Measurements from ENCODE around the gene ARHGAP12. TPM values are rescaled to one million over a fixed set of nuclear protein-coding genes. Genes with fewer than 3 reads are reported as not detected.
A peak's percentile ranks its signal among the peaks of the same experiment; 100 is the strongest.
"Not testable (repeated sequence)": the region's sequence is repeated elsewhere in the genome, so short reads cannot be mapped to it uniquely, and the experiment has no call there.

ARHGAP12 gene
- total and polyA plus RNA-seq, 8 donors = 25.5 to 40.4 (median 37.3) TPM

GRCh38 chr10:31896968-31897384, 31.7 kb downstream of the ARHGAP12 start:
- Histone ChIP-seq H3K27ac (peak overlapping the region in 1 of 2 donors; percentile 4), H3K4me3 (no peak overlapping the region), H3K27me3 (no peaks in the 10 kb centered on the region), H3K9me3 (peaks cover 0 to 3% of the 10 kb centered on the region in 2 donors), H3K36me3 (no peaks in the 10 kb centered on the region), H3K4me1 (peaks cover 0 to 9% of the 10 kb centered on the region in 2 donors)
- no peak for DNase-seq
- TF ChIP-seq CTCF (IDR thresholded peaks at IDR 0.05) = no peak
- peak; percentile 79 for ATAC-seq
- intact Hi-C loops (cut with DNase I) = no loop called here

- intact Hi-C loops (cut with DNase I); H3K27me3 ChIP-seq; H3K36me3 ChIP-seq; DNase-seq; H3K4me1 ChIP-seq; H3K4me3 ChIP-seq; ATAC-seq; H3K27ac ChIP-seq; H3K9me3 ChIP-seq: not testable (repeated sequence)
Observed at GRCh38 chr10:31895722-31896121, 32.9 kb downstream of the ARHGAP12 start.

GRCh38 chr10:31888442-31888841, 40.2 kb downstream of the ARHGAP12 start:
- H3K27me3 ChIP-seq = no peaks in the 10 kb centered on the region
- ATAC-seq (no peak), DNase-seq (no peak)
- no peak for TF ChIP-seq CTCF (IDR thresholded peaks at IDR 0.05)
- no peaks in the 10 kb centered on the region for H3K9me3 ChIP-seq
- peaks cover 0 to 14% of the 10 kb centered on the region in 2 donors for H3K4me1 ChIP-seq
- H3K27ac ChIP-seq = no peak overlapping the region
- no peak overlapping the region for H3K4me3 ChIP-seq
- intact Hi-C loops (cut with DNase I) = no loop called here
- H3K36me3 ChIP-seq = no peaks in the 10 kb centered on the region

- no peak for TF ChIP-seq CTCF (IDR thresholded peaks at IDR 0.05)
- no peaks in the 10 kb centered on the region for H3K36me3 ChIP-seq
- no peaks in the 10 kb centered on the region for H3K9me3 ChIP-seq
- no peak for DNase-seq
- no peak overlapping the region for H3K27ac ChIP-seq
- H3K4me3 ChIP-seq = no peak overlapping the region
- peaks cover 0 to 20% of the 10 kb centered on the region in 2 donors for H3K4me1 ChIP-seq
- no peak for ATAC-seq
- intact Hi-C loops (cut with DNase I) = no loop called here
- no peaks in the 10 kb centered on the region for H3K27me3 ChIP-seq
Observed at GRCh38 chr10:31887850-31888249, 40.8 kb downstream of the ARHGAP12 start.

GRCh38 chr10:31886885-31887284, 41.7 kb downstream of the ARHGAP12 start:
- Histone ChIP-seq H3K4me1 (peaks cover 0 to 23% of the 10 kb centered on the region in 2 donors), H3K36me3 (no peaks in the 10 kb centered on the region), H3K27ac (no peak overlapping the region), H3K4me3 (no peak overlapping the region), H3K9me3 (no peaks in the 10 kb centered on the region), H3K27me3 (no peaks in the 10 kb centered on the region)
- intact Hi-C loops (cut with DNase I) = no loop called here
- no peak for TF ChIP-seq CTCF (IDR thresholded peaks at IDR 0.05)
- DNase-seq = no peak
- no peak for ATAC-seq

GRCh38 chr10:31885971-31886370, 42.7 kb downstream of the ARHGAP12 start:
- no peak for TF ChIP-seq CTCF (IDR thresholded peaks at IDR 0.05)
- no peak for ATAC-seq

More at GRCh38 chr10:31885971-31886370, 42.7 kb downstream of the ARHGAP12 start:
- DNase-seq = no peak
- H3K27me3 ChIP-seq = no peaks in the 10 kb centered on the region
- intact Hi-C loops (cut with DNase I) = no loop called here
- H3K4me3 ChIP-seq = no peak overlapping the region
- no peaks in the 10 kb centered on the region for H3K36me3 ChIP-seq
- no peak overlapping the region for H3K27ac ChIP-seq
- H3K4me1 ChIP-seq = peaks cover 0 to 23% of the 10 kb centered on the region in 2 donors
- no peaks in the 10 kb centered on the region for H3K9me3 ChIP-seq

Data from left lung (tissue), 10 donors.